Effector memory CD8-positive, alpha-beta T cell (primary cell): ENCODE results near the gene KICS2.

Source experiments
- ATAC-seq: fragments of 150-1000 bp; cut with Tn5 transposase; replicated peaks from 2 replicates; pipeline ENCODE4 v1.10.0; 2021; ENCODE audit warnings: mild to moderate bottlenecking, moderate library complexity
- DNase-seq, 3 experiments: peaks; one replicate each; pipeline ENCODE4 v3.0.0; 2021
- H3K27ac Mint-ChIP-seq, 2 donors: one replicate each; pipeline ENCODE4 v1.8.0; 2022; ENCODE audit warnings: mild to moderate bottlenecking in 2 of 2, mixed read lengths in 2 of 2, moderate library complexity in 2 of 2
- H3K27me3 Mint-ChIP-seq, 2 donors: one replicate each; pipeline ENCODE4 v1.8.0; 2022; ENCODE audit warnings: mixed read lengths in 2 of 2
- H3K36me3 Mint-ChIP-seq: one replicate; pipeline ENCODE4 v1.8.0; 2022; ENCODE audit warnings: mild to moderate bottlenecking, moderate library complexity, mixed read lengths; ENCODE audit not compliant: insufficient read depth
- H3K4me1 Mint-ChIP-seq, 2 donors: one replicate each; pipeline ENCODE4 v1.8.0; 2022; ENCODE audit warnings: low read depth in 2 of 2, mixed read lengths in 2 of 2
- H3K4me3 Mint-ChIP-seq, 2 donors: one replicate each; pipeline ENCODE4 v1.8.0; 2022; ENCODE audit warnings: mild to moderate bottlenecking in 2 of 2, mixed read lengths in 2 of 2, moderate library complexity in 2 of 2
- H3K9me3 Mint-ChIP-seq, 2 donors: one replicate each; pipeline ENCODE4 v1.8.0; 2022; ENCODE audit warnings: mixed read lengths in 2 of 2

Gene KICS2

DNA sequence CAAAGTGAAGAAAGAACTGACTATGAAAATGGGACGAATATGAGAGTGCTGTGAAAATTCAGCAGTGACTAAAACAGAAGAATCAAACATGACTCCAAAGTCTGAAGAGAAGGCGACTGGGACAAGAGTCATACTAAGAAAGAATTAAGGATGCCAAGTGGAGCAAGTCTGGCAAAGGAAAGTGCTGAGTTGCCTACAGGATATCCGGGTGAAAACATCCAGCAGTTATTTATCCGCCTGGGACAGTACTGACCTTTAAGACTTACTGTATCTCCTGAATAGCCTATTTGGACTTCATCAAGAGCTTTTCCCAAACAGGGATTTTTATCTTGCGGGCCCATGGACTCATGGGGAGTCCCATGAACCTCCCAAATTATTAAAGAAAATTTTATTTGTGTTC, 41.1 kb downstream of the KICS2 start:
- DNase-seq: no peak
- no peaks in the 10 kb centered on the region for H3K27me3 Mint-ChIP-seq

DNA sequence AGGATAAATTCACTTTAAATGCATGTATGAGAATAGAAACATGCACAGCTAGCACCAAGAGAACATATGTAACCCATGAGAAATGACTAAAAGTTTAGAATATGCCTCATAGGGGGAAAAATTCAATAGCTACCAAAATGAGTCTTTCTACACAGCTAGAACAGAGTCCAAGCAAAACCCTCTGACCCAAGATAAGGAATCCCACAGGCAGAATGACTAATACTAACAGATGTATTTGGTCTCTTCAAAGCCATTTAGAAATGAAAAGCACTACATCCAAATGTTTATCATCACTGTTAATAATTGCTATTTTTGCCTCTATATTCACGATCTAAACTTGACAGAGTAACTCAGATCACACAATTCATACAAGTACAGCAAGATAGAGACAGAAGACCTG, 44.0 kb downstream of the KICS2 start:
- Mint-ChIP-seq H3K4me3 (no peak overlapping the region), H3K36me3 (no peaks in the 10 kb centered on the region), H3K4me1 (no peaks in the 10 kb centered on the region), H3K27me3 (no peaks in the 10 kb centered on the region), H3K27ac (no peak overlapping the region), H3K9me3 (no peaks in the 10 kb centered on the region)
- no peak for DNase-seq
- ATAC-seq: no peak

More for the DNA sequence above, 41.1 kb downstream of the KICS2 start:
- Mint-ChIP-seq H3K27ac (no peak overlapping the region), H3K9me3 (no peaks in the 10 kb centered on the region), H3K4me1 (no peaks in the 10 kb centered on the region), H3K4me3 (no peak overlapping the region), H3K36me3 (no peaks in the 10 kb centered on the region)
- no peak for ATAC-seq

DNA sequence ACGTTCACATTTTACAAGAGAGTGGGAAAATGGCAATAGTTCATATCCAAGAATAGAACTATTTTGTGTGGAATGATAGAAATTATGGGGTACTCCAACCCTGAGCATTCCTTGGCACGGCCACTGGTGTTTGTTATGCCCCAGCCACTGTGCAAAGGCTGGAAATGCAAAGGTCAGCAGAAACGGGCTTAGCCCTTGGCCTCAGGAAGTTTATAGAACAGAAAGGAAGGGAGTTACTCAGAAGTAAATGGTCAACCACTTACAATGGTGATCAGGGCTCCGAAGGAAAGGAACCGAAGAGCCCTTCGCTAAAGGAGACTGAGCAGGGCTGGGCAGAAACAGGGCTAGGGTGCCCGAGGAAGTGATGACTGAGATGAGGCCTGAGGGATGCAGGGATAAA, 45.1 kb downstream of the KICS2 start:
- H3K9me3 Mint-ChIP-seq: no peaks in the 10 kb centered on the region
- ATAC-seq: no peak
- H3K36me3 Mint-ChIP-seq: no peaks in the 10 kb centered on the region
- H3K27ac Mint-ChIP-seq: no peak overlapping the region
- H3K27me3 Mint-ChIP-seq: no peaks in the 10 kb centered on the region
- H3K4me3 Mint-ChIP-seq: no peak overlapping the region
- H3K4me1 Mint-ChIP-seq: no peaks in the 10 kb centered on the region
- no peak for DNase-seq

DNA sequence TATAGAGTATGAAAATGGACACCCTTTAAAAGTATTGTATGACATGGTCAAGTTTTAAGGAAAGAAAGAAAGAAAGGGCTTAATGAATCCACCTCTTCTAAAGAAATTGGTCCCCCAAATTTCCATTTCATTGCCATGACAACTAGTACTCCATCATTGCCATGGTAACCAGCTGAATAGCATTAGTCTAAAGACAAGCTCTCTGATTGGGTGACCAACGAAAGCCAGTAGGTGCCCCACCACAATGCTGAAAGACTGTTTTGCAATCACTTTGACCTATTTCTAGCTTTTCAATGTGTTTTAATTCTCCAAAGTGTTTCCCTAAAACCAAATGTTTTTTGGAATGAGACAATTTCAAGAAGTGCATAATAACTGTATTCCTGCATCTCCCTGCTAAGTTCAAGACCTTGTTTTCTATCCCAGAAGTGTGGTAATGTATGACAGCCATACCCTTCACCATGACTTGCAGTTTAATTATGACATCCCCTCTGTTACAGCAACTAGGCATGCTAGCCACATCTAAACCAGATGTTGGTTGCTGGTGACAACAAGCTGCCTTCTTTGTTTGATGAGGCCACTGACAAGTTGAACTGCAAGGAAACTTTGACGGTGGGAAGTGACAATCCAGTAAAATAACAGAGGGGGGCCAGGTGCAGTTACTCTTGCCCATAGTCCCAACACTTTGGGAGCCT, 46.7 kb downstream of the KICS2 start:
- Mint-ChIP-seq H3K36me3 (no peaks in the 10 kb centered on the region), H3K27ac (no peak overlapping the region), H3K4me3 (no peak overlapping the region), H3K4me1 (no peaks in the 10 kb centered on the region), H3K27me3 (no peaks in the 10 kb centered on the region), H3K9me3 (no peaks in the 10 kb centered on the region)
- DNase-seq (no peak), ATAC-seq (no peak)

DNA sequence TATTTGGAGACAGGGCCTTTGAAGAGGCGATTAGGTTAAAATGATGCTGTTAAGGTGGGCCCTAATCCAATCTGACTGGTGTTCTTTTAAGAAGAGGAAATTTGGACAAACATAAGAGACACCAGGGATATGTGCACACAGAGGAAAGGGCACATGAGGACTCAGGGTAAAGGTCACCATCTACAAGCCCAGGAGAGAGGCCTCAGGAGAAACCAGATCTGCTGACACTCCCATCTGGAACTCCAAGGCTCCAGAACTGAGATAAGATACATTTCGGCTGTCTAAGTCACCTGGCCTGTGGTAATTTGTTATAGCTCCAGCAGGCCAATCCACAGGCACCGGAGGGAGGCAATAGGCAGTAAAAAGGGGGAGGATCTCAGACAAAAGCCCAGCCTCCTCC, 48.6 kb downstream of the KICS2 start:
- no peaks in the 10 kb centered on the region for H3K9me3 Mint-ChIP-seq
- no peaks in the 10 kb centered on the region for H3K4me1 Mint-ChIP-seq
- ATAC-seq (no peak), DNase-seq (no peak)
- H3K4me3 Mint-ChIP-seq: no peak overlapping the region
- no peak overlapping the region for H3K27ac Mint-ChIP-seq
- no peaks in the 10 kb centered on the region for H3K27me3 Mint-ChIP-seq
- H3K36me3 Mint-ChIP-seq: peaks cover 3% of the 10 kb centered on the region
